Fibroblast of skin of back (primary cell): ENCODE data around the gene IQGAP1.
"Not testable (repeated sequence)": the region's sequence is repeated elsewhere in the genome, so short reads cannot be mapped to it uniquely, and the experiment has no call there.

ENCODE experiments used
- DNase-seq: peaks from one replicate; pipeline ENCODE4 v3.0.0-alpha.2; 2013

The IQGAP1 gene

DNA sequence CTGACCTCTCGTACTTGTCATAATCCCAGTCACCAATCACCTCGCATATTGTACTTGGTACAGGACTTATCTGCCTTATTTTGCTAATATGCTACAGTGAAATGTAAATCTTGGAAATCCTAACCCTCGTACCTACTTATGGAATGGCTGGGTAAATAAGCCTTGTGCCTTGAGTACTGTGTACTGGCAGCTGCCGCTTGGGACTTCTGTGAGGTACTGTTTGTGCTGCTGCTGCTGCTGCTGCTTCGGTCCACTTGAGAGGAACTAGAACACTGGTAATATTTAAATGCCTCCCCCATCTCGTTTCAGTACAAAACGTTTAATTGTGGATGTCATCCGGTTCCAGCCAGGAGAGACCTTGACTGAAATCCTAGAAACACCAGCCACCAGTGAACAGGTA lies 99.1 kb downstream of the IQGAP1 start:
- DNase-seq, result no peak

- no peak for DNase-seq
Measured at GRCh38 chr15:90489514-90489913, 101.5 kb downstream of the IQGAP1 start.

GRCh38 chr15:90489944-90490343 lies 101.9 kb downstream of the IQGAP1 start:
- DNase-seq, result no peak

DNA sequence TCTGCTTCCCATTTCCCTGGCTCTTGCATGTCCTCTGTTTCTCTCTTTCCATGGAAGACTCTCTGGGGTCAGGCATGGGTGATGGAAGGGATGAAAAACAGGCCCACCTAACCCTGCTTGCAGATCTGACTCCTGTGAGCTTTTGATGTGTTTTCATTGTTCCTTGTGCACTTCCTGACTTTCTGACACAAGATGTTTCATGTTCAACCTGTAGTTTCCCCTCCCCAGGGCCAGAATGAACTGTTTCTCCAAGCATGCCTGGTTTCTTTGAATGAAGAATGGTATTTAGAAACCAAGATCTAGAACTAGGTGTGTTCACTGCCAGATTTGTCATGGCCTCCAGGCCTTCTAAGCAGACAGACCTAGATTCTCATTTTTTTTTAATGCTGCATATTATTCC lies 105.6 kb downstream of the IQGAP1 start:
- DNase-seq, result no peak

- DNase-seq, result no peak
Measured at GRCh38 chr15:90495067-90495466, 107.0 kb downstream of the IQGAP1 start.

DNA sequence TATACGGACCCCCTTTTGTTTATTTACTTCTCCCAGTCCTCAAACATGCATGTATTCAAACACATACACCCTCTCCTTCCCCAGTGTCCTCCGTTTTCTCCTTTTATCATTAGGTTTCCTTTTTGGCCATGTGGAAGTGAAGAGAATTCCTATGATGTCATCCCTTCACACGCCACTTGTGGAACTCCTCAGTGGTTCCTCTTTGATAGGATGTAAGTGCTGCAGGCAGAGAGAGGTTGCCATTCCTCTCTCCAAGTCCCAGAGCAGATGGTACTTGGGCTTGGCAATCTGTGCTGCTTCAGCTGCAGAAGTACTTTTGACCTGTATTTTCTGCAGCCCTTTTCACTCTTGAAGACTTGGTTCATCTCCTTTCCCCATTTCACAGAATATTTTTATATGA lies 108.7 kb downstream of the IQGAP1 start:
- peak; percentile 5 for DNase-seq

GRCh38 chr15:90497376-90497775 lies 109.3 kb downstream of the IQGAP1 start:
- DNase-seq, result no peak

DNA sequence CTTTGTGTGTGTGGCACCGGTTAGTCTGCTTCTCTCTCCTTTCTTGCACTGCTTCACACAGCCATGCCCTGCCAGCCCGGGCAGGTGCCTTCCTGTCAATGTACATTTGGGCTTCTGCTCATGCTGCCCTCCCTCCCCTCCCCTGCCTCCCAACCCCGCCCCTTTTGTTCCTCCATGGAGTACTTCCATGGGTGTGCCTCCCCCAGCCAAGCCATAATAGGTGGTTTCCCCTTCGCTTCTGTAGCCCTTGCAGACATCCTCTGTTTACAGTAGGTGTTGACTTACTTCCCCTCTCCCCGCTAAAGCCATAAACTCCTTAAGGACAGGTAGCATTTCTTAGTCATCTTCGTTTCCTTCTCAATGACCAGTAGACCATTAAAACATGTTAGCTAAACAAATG lies 109.9 kb downstream of the IQGAP1 start:
- no peak for DNase-seq

GRCh38 chr15:90500171-90500570 lies 112.1 kb downstream of the IQGAP1 start:
- no peak for DNase-seq

- no peak for DNase-seq
Measured at GRCh38 chr15:90501898-90502297, 113.9 kb downstream of the IQGAP1 start.

DNA sequence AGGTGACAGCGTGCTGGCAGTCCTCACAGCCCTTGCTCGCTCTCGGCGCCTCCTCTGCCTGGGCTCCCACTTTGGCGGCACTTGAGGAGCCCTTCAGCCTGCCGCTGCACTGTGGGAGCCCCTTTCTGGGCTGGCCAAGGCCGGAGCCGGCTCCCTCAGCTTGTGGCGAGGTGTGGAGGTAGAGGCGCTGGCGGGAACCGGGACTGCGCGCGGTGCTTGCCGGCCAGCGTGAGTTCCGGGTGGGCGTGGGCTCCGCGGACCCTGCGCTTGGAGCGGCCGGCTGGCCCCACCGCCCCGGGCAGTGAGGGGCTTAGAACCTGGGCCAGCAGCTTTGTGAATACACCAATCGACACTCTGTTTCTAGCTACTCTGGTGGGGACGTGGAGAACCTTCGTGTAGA lies 122.7 kb downstream of the IQGAP1 start:
- DNase-seq, result not testable (repeated sequence)

GRCh38 chr15:90511211-90511618 lies 123.2 kb downstream of the IQGAP1 start:
- DNase-seq, result not testable (repeated sequence)

- peak; percentile 8 for DNase-seq
Measured at GRCh38 chr15:90512276-90512675, 124.2 kb downstream of the IQGAP1 start.

- no peak for DNase-seq
Measured at GRCh38 chr15:90512981-90513380, 124.9 kb downstream of the IQGAP1 start.

GRCh38 chr15:90513448-90513847 lies 125.4 kb downstream of the IQGAP1 start:
- no peak for DNase-seq

DNA sequence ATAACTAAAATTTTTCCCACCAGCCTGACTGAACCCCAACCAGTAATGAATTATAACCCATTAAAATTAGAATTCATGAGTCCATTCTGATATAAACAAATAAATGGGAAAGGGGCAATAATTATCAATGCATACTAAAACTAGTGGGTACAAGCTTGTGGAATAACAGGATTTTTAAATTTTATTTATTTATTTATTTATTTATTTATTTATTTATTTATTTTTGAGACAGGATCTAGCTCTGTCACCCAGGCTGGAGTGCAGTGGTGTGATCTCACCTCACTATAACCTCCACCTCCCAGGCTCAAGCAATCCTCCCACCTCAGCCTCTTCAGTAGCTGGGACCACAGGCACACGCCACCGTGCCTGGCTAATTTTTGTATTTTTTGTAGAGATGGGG lies 125.9 kb downstream of the IQGAP1 start:
- not testable (repeated sequence) for DNase-seq

DNA sequence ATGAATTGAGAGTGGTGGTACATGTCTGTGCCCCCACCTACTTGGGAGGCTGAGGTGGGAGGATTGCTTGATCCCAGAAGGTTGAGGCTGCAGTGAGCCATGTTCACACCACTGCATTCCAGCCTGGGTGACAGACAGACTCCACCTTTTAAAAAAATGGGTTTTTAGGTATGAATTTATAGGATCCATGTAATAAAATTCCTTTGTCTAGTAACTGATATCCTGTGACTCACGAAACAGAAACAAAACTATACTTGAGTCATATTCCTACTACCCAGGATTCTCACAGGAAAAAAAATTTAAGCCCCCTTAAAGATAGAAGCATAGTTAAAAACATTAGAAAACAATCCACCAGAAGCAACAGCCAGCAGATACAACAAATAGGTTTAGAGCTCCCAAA lies 131.6 kb downstream of the IQGAP1 start:
- DNase-seq, result peak; percentile 86

GRCh38 chr15:90520365-90520764 lies 132.3 kb downstream of the IQGAP1 start:
- DNase-seq, result no peak

GRCh38 chr15:90523373-90523772 lies 135.3 kb downstream of the IQGAP1 start:
- DNase-seq, result peak; percentile 11

DNA sequence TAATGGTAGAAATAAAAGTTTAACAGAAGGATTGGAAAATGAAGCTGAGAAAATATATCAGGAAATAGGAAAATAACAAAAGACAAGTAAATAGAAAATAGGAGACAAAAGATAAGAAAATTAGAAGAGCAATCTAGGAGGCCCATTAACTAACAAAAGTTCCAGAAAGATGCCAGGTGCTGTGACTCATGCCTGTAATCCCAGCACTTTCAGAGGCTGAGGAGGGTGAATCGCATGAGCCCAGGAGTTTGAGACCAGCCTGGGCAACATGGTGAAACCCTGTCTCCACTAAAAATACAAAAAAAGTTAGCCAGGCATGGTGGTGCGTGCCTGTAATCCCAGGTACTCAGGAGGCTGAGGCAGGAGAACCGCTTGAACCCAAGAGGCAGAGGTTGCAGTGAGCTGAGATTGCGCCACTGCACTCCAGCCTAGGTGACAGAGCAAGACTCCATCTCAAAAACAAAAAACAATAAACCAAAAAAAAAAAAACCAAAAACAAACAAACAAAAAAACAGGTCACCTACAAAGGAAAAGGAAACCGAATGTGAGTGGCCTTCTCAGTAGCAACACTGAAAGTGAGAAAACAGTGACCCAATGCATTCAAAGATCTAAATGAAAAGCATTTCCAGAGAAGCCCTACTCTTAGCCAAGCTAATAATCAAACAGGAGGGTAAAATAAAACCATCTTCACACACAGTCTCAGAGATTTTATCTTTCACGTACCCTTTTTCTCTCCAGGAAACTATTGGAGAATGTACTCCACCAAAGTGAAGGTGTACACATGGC lies 136.2 kb downstream of the IQGAP1 start:
- peak; percentile 40 for DNase-seq

GRCh38 chr15:90529011-90529370 lies 140.9 kb downstream of the IQGAP1 start:
- no peak for DNase-seq

DNA sequence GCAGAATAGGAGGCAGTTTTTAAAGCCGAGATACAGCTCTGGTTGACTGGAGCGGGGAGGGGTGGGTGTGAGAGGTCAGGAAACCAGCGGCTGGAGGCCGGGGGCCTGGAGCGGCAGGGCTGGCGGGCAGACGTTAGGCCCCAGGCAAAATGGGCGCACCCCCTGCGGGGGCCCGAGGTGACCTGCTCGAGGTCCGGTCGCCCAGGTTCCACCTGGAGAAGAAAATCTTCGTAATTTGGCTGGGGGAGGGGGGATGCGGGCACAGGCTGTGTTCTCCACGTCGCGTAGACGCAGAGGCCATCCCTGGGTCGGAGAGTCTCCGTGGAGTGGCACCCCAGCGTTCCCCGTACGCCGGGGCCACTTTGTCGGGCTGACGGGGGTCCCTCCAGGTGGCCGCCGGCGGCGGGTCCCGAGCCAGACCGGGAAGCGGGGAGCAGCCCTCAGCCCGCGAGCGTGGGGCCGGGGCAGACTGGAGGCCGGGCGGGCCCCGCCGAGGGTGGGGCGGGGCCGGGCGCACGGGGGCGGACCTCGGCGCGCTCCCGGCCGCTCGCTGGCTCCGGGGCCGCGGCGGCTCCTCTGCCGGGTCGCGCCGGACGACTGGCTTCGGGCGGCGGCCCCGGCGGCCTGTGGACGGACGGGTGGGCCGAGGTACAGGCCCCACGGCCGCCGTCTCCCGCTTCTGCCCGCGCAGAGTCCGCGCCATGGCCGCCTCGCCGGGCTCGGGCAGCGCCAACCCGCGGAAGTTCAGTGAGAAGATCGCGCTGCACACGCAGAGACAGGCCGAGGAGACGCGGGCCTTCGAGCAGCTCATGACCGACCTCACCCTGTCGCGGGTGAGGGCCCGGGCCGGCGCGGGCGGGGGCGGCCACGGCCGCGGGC lies 141.6 kb downstream of the IQGAP1 start, which contains the start of gene CRTC3:
TSS of gene CRTC3 (plus strand) at position 553 of the 879 bp plus-strand sequence. CDS start at position 702, 149 bp downstream.
- peak; percentile 65 for DNase-seq

- peak; percentile 47 for DNase-seq
Measured at GRCh38 chr15:90530250-90531051, 142.4 kb downstream of the IQGAP1 start.
